Measurements from ENCODE around the gene TEX264. TPM values are rescaled to one million over a fixed set of nuclear protein-coding genes. Genes with fewer than 3 reads are reported as not detected.

Gene TEX264
- total RNA-seq, 1 experiment from 2014 or later = 11.8 TPM

DNA sequence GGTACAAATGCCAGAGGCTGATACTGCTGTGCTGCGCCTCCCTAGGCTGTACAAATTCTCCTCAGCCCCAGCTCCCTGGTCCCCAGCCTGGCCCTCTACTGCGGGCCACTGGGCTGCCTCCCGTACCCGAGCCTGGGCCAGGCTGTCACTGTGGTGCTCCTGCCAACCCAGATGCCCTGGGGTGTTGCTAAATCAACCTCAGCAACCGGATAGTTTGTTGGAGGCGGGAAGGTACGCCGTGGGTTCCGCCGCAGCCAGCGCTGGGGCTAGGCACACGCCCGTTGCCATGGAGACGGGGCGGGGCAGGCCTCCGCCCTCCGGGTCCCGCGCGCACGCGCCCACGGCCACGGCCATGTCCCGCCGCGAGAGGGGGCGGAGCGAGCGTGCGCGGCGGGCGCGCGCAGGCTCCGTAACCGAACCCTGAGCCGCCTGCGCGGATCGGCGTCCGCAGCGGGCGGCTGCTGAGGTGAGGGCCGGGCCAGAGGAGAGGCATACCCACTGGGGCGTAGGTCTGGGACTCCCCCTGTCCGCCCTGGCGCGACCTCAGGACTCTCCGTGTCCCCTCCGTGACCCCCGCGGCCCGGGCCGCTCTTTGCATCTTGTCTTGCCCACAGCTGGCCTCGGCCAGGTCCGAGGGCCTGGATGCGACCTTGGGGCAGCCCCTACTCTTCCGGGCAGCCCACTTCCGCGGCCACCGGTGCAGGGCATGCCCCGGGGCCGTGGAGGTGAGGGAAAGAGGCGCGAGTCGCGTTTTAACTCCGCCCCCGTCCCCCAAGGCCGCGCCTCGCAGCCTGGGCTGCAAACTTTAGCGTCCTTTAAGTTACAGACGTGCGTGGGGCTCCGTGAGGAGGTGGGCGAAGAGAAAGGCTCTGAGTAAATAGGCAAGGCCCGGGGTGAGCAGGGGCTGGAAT, at the start of gene TEX264 (continued):
- TF ChIP-seq, protein P1, sequence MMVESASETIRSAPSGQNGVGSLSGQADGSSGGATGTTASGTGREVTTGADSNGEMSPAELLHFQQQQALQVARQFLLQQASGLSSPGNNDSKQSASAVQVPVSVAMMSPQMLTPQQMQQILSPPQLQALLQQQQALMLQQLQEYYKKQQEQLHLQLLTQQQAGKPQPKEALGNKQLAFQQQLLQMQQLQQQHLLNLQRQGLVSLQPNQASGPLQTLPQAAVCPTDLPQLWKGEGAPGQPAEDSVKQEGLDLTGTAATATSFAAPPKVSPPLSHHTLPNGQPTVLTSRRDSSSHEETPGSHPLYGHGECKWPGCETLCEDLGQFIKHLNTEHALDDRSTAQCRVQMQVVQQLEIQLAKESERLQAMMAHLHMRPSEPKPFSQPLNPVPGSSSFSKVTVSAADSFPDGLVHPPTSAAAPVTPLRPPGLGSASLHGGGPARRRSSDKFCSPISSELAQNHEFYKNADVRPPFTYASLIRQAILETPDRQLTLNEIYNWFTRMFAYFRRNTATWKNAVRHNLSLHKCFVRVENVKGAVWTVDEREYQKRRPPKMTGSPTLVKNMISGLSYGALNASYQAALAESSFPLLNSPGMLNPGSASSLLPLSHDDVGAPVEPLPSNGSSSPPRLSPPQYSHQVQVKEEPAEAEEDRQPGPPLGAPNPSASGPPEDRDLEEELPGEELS (CRISPR knock-in tag; IDR thresholded peaks at IDR 0.05) = 0 out of 2 replicates have a peak, but pooled peaks have one; percentile 13
- TF ChIP-seq RELA (CRISPR knock-in tag; IDR thresholded peaks at IDR 0.05; ENCODE audit: borderline replicate concordance) (no peak; the same call in 1 of the 2 replicates), SOX15 (CRISPR knock-in tag; IDR thresholded peaks at IDR 0.05) (no peak), HMGXB4 (CRISPR knock-in tag; IDR thresholded peaks at IDR 0.05) (0 out of 2 replicates have a peak, but pooled peaks have one; percentile 41), ARID4B (CRISPR knock-in tag; IDR thresholded peaks at IDR 0.05; ENCODE audit: borderline replicate concordance) (peak; percentile 44; the same call in 1 of the 2 replicates), E2F5 (CRISPR knock-in tag; IDR thresholded peaks at IDR 0.05) (peak; percentile 29; the same call in 1 of the 2 replicates), RORB (CRISPR knock-in tag; IDR thresholded peaks at IDR 0.05) (no peak), ZNF425 (CRISPR knock-in tag; conservative IDR thresholded peaks at IDR 0.05) (no peak), ZNF671 (CRISPR knock-in tag; IDR thresholded peaks at IDR 0.05) (no peak), TCF7 (CRISPR knock-in tag; IDR thresholded peaks at IDR 0.05; ENCODE audit: low read depth) (no peak), CTCF (IDR thresholded peaks at IDR 0.05) (no peak), JAZF1 (CRISPR knock-in tag; IDR thresholded peaks at IDR 0.05) (no peak), OVOL2 (CRISPR knock-in tag; IDR thresholded peaks at IDR 0.05; ENCODE audit: borderline replicate concordance) (no peak), ZNF317 (CRISPR knock-in tag; IDR thresholded peaks at IDR 0.05; ENCODE audit: borderline replicate concordance, low read depth) (no peak), NFE2L1 (CRISPR knock-in tag; IDR thresholded peaks at IDR 0.05) (no peak), CREM (CRISPR knock-in tag; IDR thresholded peaks at IDR 0.05) (no peak), STAT6 (CRISPR knock-in tag; conservative IDR thresholded peaks at IDR 0.05; ENCODE audit: low read depth) (no peak)
- TF ChIP-seq, protein P2, sequence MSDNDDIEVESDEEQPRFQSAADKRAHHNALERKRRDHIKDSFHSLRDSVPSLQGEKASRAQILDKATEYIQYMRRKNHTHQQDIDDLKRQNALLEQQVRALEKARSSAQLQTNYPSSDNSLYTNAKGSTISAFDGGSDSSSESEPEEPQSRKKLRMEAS (CRISPR knock-in tag; IDR thresholded peaks at IDR 0.05) = no peak
- TF ChIP-seq, protein P3, sequence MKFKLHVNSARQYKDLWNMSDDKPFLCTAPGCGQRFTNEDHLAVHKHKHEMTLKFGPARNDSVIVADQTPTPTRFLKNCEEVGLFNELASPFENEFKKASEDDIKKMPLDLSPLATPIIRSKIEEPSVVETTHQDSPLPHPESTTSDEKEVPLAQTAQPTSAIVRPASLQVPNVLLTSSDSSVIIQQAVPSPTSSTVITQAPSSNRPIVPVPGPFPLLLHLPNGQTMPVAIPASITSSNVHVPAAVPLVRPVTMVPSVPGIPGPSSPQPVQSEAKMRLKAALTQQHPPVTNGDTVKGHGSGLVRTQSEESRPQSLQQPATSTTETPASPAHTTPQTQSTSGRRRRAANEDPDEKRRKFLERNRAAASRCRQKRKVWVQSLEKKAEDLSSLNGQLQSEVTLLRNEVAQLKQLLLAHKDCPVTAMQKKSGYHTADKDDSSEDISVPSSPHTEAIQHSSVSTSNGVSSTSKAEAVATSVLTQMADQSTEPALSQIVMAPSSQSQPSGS (CRISPR knock-in tag; IDR thresholded peaks at IDR 0.05; ENCODE audit: borderline replicate concordance, low read depth) = no peak

Measured in WTC11 (cell line).